WTC11 (cell line): ENCODE data around the gene DNAAF5. TPM values are rescaled to one million over a fixed set of nuclear protein-coding genes. Genes with fewer than 3 reads are reported as not detected.

Experiments used
- ATAC-seq: fragments of 200-7000 bp; cut with Tn5 transposase; 2 replicates; pipeline ENCODE4 v1.10.0; 2021; ENCODE audit warnings: mild to moderate bottlenecking, moderate library complexity
- CTCF ChIA-PET: fragments of 300-600 bp; sonication (Branson Sonifier 250); formaldehyde crosslinking; loops from one replicate; lab custom pipeline; 2021; ENCODE audit warnings: antibody characterized with exemption; lab: Charles Lee
- POLR2A ChIA-PET: fragments of 350-600 bp; sonication (Branson Sonifier 250); formaldehyde crosslinking; loops from one replicate; lab custom pipeline; 2021; ENCODE audit warnings: antibody characterized with exemption; lab: Charles Lee
- DNase-seq: peaks from one replicate; pipeline ENCODE4 v3.0.0; 2021; ENCODE audit warnings: low spot score
- H3K27ac Mint-ChIP-seq: 2 replicates; pipeline ENCODE4 v1.8.0; 2021; ENCODE audit warnings: mixed read lengths
- H3K27me3 Mint-ChIP-seq: 2 replicates; pipeline ENCODE4 v1.8.0; 2021; ENCODE audit warnings: low read depth, mild to moderate bottlenecking, moderate library complexity, mixed read lengths
- H3K36me3 Mint-ChIP-seq: 2 replicates; pipeline ENCODE4 v1.8.0; 2021; ENCODE audit warnings: mixed read lengths
- H3K4me1 Mint-ChIP-seq: 2 replicates; pipeline ENCODE4 v1.8.0; 2022; ENCODE audit warnings: mixed read lengths
- H3K4me3 Mint-ChIP-seq: 2 replicates; pipeline ENCODE4 v1.8.0; 2021; ENCODE audit warnings: mild to moderate bottlenecking, moderate library complexity, mixed read lengths
- H3K9me3 Mint-ChIP-seq: 2 replicates; pipeline ENCODE4 v1.8.0; 2021; ENCODE audit warnings: mixed read lengths
- ARID4B ChIP-seq: sonication (generic); formaldehyde crosslinking; IDR thresholded peaks from 2 replicates; pipeline ENCODE4 v1.8.0; 2023; ENCODE audit warnings: missing genetic modification reagents, mild to moderate bottlenecking, borderline replicate concordance
- CBFB ChIP-seq: sonication (generic); formaldehyde crosslinking; IDR thresholded peaks from 2 replicates; pipeline ENCODE4 v1.8.1; 2022; ENCODE audit warnings: mild to moderate bottlenecking, low read depth, missing genetic modification reagents
- E2F5 ChIP-seq: sonication (generic); formaldehyde crosslinking; IDR thresholded peaks from 2 replicates; pipeline ENCODE4 v1.8.1; 2022; ENCODE audit warnings: mild to moderate bottlenecking, moderate library complexity, missing genetic modification reagents
- ELF4 ChIP-seq: sonication (generic); formaldehyde crosslinking; IDR thresholded peaks from 2 replicates; pipeline ENCODE4 v1.8.1; 2022; ENCODE audit warnings: low read depth, mild to moderate bottlenecking, moderate library complexity, missing genetic modification reagents
- ESRRA ChIP-seq: sonication (generic); formaldehyde crosslinking; IDR thresholded peaks from 2 replicates; pipeline ENCODE4 v1.8.1; 2022; ENCODE audit warnings: mild to moderate bottlenecking, missing genetic modification reagents, borderline replicate concordance
- FOXP1 ChIP-seq: sonication (generic); formaldehyde crosslinking; IDR thresholded peaks from 2 replicates; pipeline ENCODE4 v1.8.0; 2022; ENCODE audit warnings: missing genetic modification reagents, mild to moderate bottlenecking, moderate library complexity, borderline replicate concordance
- GABPB1 ChIP-seq: sonication (generic); formaldehyde crosslinking; IDR thresholded peaks from 2 replicates; pipeline ENCODE4 v1.8.1; 2023; ENCODE audit warnings: mild to moderate bottlenecking, missing genetic modification reagents
- GTF2I ChIP-seq: fragments of 250-450 bp; sonication (Bioruptor Pico); conservative IDR thresholded peaks from 2 replicates; pipeline ENCODE4 v1.4.0; 2021; ENCODE audit warnings: mild to moderate bottlenecking
- IRF2 ChIP-seq: sonication (generic); formaldehyde crosslinking; IDR thresholded peaks from 2 replicates; pipeline ENCODE4 v1.8.0; 2022; ENCODE audit warnings: low read depth, missing genetic modification reagents, borderline replicate concordance
- MLX ChIP-seq: sonication (generic); formaldehyde crosslinking; IDR thresholded peaks from 2 replicates; pipeline ENCODE4 v1.8.1; 2023; ENCODE audit warnings: mild to moderate bottlenecking, missing genetic modification reagents, moderate library complexity
- MYBL2 ChIP-seq: sonication (generic); formaldehyde crosslinking; IDR thresholded peaks from 2 replicates; pipeline ENCODE4 v1.8.1; 2023; ENCODE audit warnings: mild to moderate bottlenecking, moderate library complexity, missing genetic modification reagents
- RORB ChIP-seq: fragments of 250-450 bp; sonication (Bioruptor Pico); IDR thresholded peaks from 2 replicates; pipeline ENCODE4 v1.9.0; 2021; ENCODE audit warnings: mild to moderate bottlenecking
- SMAD3 ChIP-seq: sonication (generic); formaldehyde crosslinking; IDR thresholded peaks from 2 replicates; pipeline ENCODE4 v1.8.0; 2022; ENCODE audit warnings: missing genetic modification reagents, mild to moderate bottlenecking, borderline replicate concordance
- SOX15 ChIP-seq: fragments of 250-450 bp; sonication (Bioruptor Pico); IDR thresholded peaks from 2 replicates; pipeline ENCODE4 v1.9.0; 2021; ENCODE audit warnings: mild to moderate bottlenecking
- SP1 ChIP-seq: sonication (generic); formaldehyde crosslinking; conservative IDR thresholded peaks from 2 replicates; pipeline ENCODE4 v1.8.1; 2022; ENCODE audit warnings: missing genetic modification reagents
- STAT6 ChIP-seq: sonication (generic); formaldehyde crosslinking; conservative IDR thresholded peaks from 2 replicates; pipeline ENCODE4 v1.8.1; 2023; ENCODE audit warnings: mild to moderate bottlenecking, low read depth, missing genetic modification reagents, moderate library complexity
- ZNF138 ChIP-seq: sonication (generic); formaldehyde crosslinking; conservative IDR thresholded peaks from 2 replicates; pipeline ENCODE4 v1.8.1; 2022; ENCODE audit warnings: mild to moderate bottlenecking, moderate library complexity, missing genetic modification reagents
- ZNF263 ChIP-seq: sonication (generic); formaldehyde crosslinking; IDR thresholded peaks from 2 replicates; pipeline ENCODE4 v1.8.1; 2022; ENCODE audit warnings: low read depth, mild to moderate bottlenecking, moderate library complexity, missing genetic modification reagents
- ZNF416 ChIP-seq: fragments of 250-450 bp; sonication (Bioruptor Pico); IDR thresholded peaks from 2 replicates; pipeline ENCODE4 v1.9.0; 2021; ENCODE audit warnings: mild to moderate bottlenecking, inconsistent platforms
- total RNA-seq: library from RNA; stranded (reverse); gene quantifications from 3 replicates; pipeline ENCODE4 v1.2.3, GENCODE V29; 2021
- TF ChIP-seq, protein P1 (sequence below): fragments of 250-450 bp; sonication (Bioruptor Pico); IDR thresholded peaks from 2 replicates; pipeline ENCODE4 v1.9.0; 2021; ENCODE audit warnings: moderate library complexity, mild to moderate bottlenecking, inconsistent platforms, borderline replicate concordance

The DNAAF5 gene
- total RNA-seq, 1 experiment from 2014 or later: 62.2 TPM

DNA sequence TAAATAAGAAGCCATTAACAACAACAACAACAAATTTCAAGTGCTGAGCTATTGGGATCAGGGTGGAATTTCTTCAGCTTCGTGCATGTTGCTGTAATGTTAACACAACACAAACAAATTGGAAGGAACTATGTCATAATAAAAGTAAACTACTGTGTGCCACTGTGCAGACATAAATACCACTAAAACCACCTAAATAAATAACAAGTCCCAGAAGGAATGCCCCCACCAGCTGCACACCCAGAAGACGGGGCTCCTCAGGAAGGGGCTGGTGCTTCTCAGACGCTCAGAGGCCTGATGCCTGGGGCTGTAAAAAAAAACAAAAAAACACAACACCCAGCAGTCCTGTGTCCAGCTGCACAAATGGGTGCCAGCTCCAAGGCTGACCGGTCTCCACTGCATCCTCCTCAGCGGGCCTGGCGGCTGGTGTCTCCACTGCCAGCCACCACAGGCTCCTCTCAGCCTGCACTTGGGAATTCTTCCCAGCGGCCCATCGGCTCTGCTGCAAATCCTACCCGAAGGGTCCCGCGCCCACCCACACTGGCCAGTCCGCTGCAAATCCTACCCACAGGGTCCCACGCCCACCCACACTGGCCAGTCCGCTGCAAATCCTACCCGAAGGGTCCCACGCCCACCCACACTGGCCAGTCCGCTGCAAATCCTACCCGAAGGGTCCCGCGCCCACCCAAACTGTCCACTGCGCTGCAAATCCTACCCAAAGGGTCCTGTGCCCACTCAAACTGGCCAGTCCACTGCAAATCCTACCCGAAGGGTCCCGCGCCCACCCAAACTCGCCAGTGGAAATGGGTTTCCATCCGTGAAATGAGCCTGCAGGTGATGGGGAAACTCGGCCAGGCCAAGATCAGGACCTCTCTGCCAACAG, 35.8 kb upstream of the DNAAF5 start:
- ChIA-PET POLR2A (no interaction called here), CTCF (no interaction called here)
- TF ChIP-seq MYBL2 (CRISPR knock-in tag) (no peak), SP1 (CRISPR knock-in tag) (no peak), MLX (CRISPR knock-in tag) (no peak), ZNF263 (CRISPR knock-in tag) (no peak), ZNF416 (CRISPR knock-in tag) (no peak), IRF2 (CRISPR knock-in tag) (no peak), ZNF138 (CRISPR knock-in tag) (no peak), ELF4 (CRISPR knock-in tag) (no peak), SOX15 (CRISPR knock-in tag) (no peak), RORB (CRISPR knock-in tag) (no peak), E2F5 (CRISPR knock-in tag) (no peak), ESRRA (no peak), GTF2I (CRISPR knock-in tag) (no peak), CBFB (no peak)
- TF ChIP-seq, protein P1, sequence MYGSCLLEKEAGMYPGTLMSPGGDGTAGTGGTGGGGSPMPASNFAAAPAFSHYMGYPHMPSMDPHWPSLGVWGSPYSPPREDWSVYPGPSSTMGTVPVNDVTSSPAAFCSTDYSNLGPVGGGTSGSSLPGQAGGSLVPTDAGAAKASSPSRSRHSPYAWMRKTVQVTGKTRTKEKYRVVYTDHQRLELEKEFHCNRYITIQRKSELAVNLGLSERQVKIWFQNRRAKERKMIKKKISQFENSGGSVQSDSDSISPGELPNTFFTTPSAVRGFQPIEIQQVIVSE (CRISPR knock-in tag): no peak
- H3K27ac Mint-ChIP-seq: no peak overlapping the region
- peak; percentile 3 for DNase-seq
- no peak overlapping the region for H3K4me3 Mint-ChIP-seq
- H3K27me3 Mint-ChIP-seq: no peaks in the 10 kb centered on the region
- no peak for ATAC-seq
- H3K4me1 Mint-ChIP-seq: no peaks in the 10 kb centered on the region
- H3K9me3 Mint-ChIP-seq: peaks cover 38% of the 10 kb centered on the region
- H3K36me3 Mint-ChIP-seq: peaks cover 68% of the 10 kb centered on the region

GRCh38 chr7:691361-692045, 35.0 kb upstream of the DNAAF5 start:
- no peak overlapping the region for H3K4me3 Mint-ChIP-seq
- ATAC-seq: no peak
- peak; percentile 11 for DNase-seq
- ChIA-PET POLR2A (no interaction called here), CTCF (no interaction called here)
- no peaks in the 10 kb centered on the region for H3K4me1 Mint-ChIP-seq
- TF ChIP-seq GTF2I (CRISPR knock-in tag) (no peak), ARID4B (CRISPR knock-in tag) (no peak), FOXP1 (CRISPR knock-in tag) (no peak), STAT6 (CRISPR knock-in tag) (no peak), SMAD3 (CRISPR knock-in tag) (no peak), GABPB1 (CRISPR knock-in tag) (no peak)
- no peak overlapping the region for H3K27ac Mint-ChIP-seq
- H3K9me3 Mint-ChIP-seq: peaks cover 30% of the 10 kb centered on the region
- peaks cover 61% of the 10 kb centered on the region for H3K36me3 Mint-ChIP-seq
- H3K27me3 Mint-ChIP-seq: no peaks in the 10 kb centered on the region
